ENCODE results near the gene KDM7A.

GRCh38 chr7:140035400-140036223 is 141.2 kb downstream of the KDM7A start:
- TF ChIP-seq CTCF (IDR thresholded peaks at IDR 0.05; ENCODE audit: insufficient read depth, low read length): no peak
- TF ChIP-seq POLR2AphosphoS5 (IDR thresholded peaks at IDR 0.05; ENCODE audit: low read depth): no peak
- no peak for TF ChIP-seq SPI1 (IDR thresholded peaks at IDR 0.05; ENCODE audit: borderline replicate concordance, low read depth)
- TF ChIP-seq REST (IDR thresholded peaks at IDR 0.05; ENCODE audit: insufficient replicate concordance, low read depth): no peak
